CD4-positive, alpha-beta T cell treated with Interleukin-1 beta for 1 hour (primary cell): ENCODE results near the gene COX7A2.

Experiments used
- DNase-seq, 2 donors: peaks; one replicate each; pipeline ENCODE4 v3.0.0-alpha.2; 2020 to 2022

COX7A2 gene

GRCh38 chr6:75268121-75268987, 24.8 kb upstream of the COX7A2 start:
- no peak for DNase-seq

GRCh38 chr6:75267461-75267860, 23.9 kb upstream of the COX7A2 start:
- no peak for DNase-seq

- peak in 1 of 2 donors; percentile 54 for DNase-seq
Observed at GRCh38 chr6:75266716-75267291, 23.2 kb upstream of the COX7A2 start.

GRCh38 chr6:75263401-75263750, 19.8 kb upstream of the COX7A2 start:
- no peak for DNase-seq

GRCh38 chr6:75262716-75263400, 19.3 kb upstream of the COX7A2 start:
- DNase-seq: no peak

GRCh38 chr6:75261299-75261698, 17.7 kb upstream of the COX7A2 start:
- no peak for DNase-seq

- DNase-seq: no peak
Observed at GRCh38 chr6:75257343-75258087, 13.9 kb upstream of the COX7A2 start.

- DNase-seq: no peak
Observed at GRCh38 chr6:75250552-75250951, 7.0 kb upstream of the COX7A2 start.

- DNase-seq: no peak
Observed at GRCh38 chr6:75249837-75250236, 6.2 kb upstream of the COX7A2 start.

- DNase-seq: no peak
Observed at GRCh38 chr6:75246386-75246785, 2.8 kb upstream of the COX7A2 start.

GRCh38 chr6:75244063-75244584, 523 bp upstream of the COX7A2 start:
- no peak for DNase-seq

- DNase-seq: no peak
Observed at GRCh38 chr6:75236630-75237029, 7.0 kb downstream of the COX7A2 start.

GRCh38 chr6:75235271-75235670, 8.3 kb downstream of the COX7A2 start:
- DNase-seq: no peak

GRCh38 chr6:75234126-75234865, 9.3 kb downstream of the COX7A2 start:
- no peak for DNase-seq

GRCh38 chr6:75233092-75233615, 10.4 kb downstream of the COX7A2 start:
- DNase-seq: no peak

GRCh38 chr6:75230484-75231325, 12.9 kb downstream of the COX7A2 start:
- DNase-seq: no peak

GRCh38 chr6:75224303-75224926, 19.2 kb downstream of the COX7A2 start:
- no peak for DNase-seq

GRCh38 chr6:75223428-75223827, 20.2 kb downstream of the COX7A2 start:
- DNase-seq: no peak

GRCh38 chr6:75222261-75222660, 21.3 kb downstream of the COX7A2 start:
- no peak for DNase-seq

- DNase-seq: no peak
Observed at GRCh38 chr6:75221116-75221515, 22.5 kb downstream of the COX7A2 start.

GRCh38 chr6:75220357-75220756, 23.2 kb downstream of the COX7A2 start:
- no peak for DNase-seq
